ENCODE results near the gene RYR2. TPM values are rescaled to one million over a fixed set of nuclear protein-coding genes. Genes with fewer than 3 reads are reported as not detected.
"Not testable (repeated sequence)": the region's sequence is repeated elsewhere in the genome, so short reads cannot be mapped to it uniquely, and the experiment has no call there.

The RYR2 gene
- polyA plus RNA-seq, 3 donors: 1.2 to 1.4 (median 1.3) TPM

DNA sequence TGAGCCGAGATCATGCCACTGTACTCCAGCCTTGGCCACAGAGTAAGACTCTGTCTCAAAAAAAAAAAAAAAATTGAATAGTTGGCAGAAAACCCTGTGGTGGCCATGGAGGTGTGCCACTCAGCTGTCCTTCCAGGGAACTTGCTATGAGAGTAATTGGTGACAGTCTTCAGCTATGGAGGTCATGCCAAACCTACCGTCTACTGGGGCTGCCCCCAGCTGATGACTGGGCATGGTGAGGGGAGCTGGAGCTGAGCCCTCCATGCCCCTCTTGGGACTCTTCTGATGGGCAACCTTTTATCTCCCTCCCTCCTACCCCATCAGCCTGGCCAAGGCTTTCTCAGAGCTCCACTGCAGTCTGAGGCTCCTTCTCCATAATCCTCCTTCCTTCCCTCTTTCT is 84.2 kb downstream of the RYR2 start:
- DNase-seq (ENCODE audit: extremely low read depth in 1 of 11, low read depth in 9 of 11, low spot score in 4 of 11): no peak

DNA sequence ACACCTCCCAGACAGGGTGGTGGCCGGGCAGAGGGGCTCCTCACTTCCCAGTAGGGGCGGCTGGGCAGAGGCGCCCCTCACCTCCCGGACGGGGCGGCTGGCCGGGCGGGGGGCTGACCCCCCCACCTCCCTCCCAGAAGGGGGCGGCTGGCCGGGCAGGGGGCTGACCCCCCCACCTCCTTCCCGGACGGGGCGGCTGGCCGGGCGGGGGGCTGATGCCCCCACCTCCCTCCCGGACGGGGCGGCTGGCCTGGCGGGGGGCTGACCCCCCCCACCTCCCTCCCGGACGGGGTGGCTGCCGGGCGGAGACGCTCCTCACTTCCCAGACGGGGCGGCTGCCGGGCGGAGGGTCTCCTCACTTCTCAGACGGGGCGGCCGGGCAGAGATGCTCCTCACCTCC is 85.3 kb downstream of the RYR2 start:
- DNase-seq (ENCODE audit: extremely low read depth in 1 of 11, low read depth in 9 of 11, low spot score in 4 of 11): not testable (repeated sequence)

DNA sequence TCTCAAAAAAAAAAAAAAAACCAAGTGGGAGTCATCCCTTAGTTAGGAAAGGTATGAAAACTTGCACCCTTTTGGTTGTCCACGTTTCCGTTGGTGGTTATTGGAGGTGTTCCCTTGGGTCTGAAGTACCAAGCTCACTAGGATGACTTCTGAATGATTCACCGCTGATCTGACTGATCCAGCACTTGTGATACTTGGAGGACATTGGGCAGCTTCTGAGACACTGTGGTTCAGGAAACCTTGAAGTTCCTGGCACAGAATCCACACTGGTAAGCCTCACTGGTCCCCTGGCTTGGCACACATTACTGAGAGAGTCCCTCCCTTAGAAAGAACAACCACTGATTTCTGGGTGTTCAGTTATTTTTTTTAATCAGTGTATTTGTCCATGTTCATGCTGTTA is 91.9 kb downstream of the RYR2 start:
- DNase-seq (ENCODE audit: extremely low read depth in 1 of 11, low read depth in 9 of 11, low spot score in 4 of 11): no peak

DNA sequence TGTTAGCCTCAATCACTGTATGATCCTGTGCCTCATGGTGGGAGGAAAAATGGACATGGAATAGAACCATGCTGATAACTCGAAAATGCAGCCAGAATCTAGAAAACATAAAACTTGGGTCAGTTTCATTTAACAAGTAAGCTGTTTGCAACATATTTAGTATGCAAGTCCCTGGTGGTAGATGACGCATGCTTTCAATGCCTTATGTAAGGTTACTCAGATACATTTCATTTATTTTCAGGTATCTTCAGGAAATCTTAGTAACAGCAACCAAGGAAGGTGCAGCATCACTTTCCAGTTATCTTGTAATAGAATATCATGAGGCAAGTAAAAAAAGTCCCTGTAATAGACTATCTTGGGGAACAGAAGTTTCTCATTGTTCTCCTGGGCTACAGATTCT is 92.9 kb downstream of the RYR2 start:
- no peak for DNase-seq (ENCODE audit: extremely low read depth in 1 of 11, low read depth in 9 of 11, low spot score in 4 of 11)

DNA sequence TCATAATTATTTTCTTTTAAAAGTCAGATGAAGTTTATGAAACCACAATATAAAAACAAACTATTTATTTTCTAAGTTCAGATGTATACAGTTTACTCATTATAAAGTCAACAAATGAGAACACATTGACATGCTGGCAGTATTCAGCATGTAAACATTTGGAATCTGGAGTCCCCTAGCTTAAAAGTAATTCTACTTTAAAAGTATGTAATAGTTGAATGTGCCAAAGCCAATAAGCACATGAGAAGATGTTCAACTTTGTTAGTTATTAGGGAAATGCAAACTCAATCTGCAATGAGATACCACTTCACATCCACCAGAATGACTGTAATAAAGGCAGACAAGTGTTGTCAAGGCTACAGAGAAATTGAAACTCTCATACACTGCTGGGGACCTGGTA is 96.6 kb downstream of the RYR2 start:
- DNase-seq (ENCODE audit: extremely low read depth in 1 of 11, low read depth in 9 of 11, low spot score in 4 of 11): no peak

DNA sequence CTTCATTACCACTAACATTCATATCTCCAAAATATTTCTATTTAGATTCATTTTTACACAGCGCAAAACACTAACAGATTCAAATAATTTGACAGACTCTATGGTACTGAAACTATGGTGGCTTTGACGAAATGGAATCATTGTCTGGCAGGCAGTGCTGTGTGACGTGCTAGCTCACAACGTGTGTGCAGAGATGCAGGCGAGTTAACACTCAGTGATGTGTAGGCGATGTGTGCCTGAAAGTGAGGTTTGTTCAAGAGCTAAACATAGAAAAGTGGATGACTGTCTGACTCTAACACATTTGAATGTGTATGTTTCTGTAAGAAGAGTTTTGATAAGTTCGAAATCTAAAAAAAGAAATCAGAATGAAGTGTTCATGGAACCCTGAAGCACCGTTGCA is 97.7 kb downstream of the RYR2 start:
- no peak for DNase-seq (ENCODE audit: extremely low read depth in 1 of 11, low read depth in 9 of 11, low spot score in 4 of 11)

DNA sequence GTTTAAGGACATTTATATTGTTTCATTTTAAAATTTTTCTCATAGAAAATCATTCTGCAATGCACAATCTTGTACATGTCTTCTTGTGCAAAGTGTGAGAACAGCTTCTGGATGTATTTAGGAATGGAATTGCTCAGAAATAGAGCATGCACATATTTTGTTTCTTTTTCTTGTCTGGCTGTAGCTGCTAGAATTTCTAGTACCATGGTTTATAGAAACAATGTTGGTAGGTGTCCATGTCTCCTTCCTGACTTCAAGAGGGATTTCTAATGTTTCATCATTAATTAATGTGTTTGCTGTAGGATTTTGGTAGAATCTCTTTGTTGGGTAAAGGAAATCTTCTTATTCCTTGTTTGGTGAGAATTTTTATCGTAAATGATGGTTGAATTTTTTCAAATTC is 99.0 kb downstream of the RYR2 start:
- no peak for DNase-seq (ENCODE audit: extremely low read depth in 1 of 11, low read depth in 9 of 11, low spot score in 4 of 11)

DNA sequence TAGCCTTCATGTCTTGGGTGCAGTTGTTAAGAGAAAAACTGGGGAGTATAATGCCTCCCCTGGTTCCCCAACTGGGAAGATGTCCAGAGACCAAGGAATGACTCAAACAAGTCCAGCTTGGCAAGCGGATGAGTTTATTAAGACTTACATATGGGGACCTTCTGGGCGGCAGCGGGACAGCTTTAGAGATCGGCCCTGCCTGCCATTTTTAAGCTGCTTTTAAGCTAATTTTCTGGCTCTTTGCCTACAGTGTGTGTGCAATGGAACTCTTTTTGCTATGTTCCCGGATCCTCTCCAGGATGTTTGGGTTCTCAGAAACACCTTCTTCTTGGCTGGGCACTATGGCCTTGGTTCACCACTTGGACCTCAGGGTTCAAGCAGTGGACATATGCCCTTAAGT is 99.5 kb downstream of the RYR2 start:
- DNase-seq (ENCODE audit: extremely low read depth in 1 of 11, low read depth in 9 of 11, low spot score in 4 of 11): no peak

DNA sequence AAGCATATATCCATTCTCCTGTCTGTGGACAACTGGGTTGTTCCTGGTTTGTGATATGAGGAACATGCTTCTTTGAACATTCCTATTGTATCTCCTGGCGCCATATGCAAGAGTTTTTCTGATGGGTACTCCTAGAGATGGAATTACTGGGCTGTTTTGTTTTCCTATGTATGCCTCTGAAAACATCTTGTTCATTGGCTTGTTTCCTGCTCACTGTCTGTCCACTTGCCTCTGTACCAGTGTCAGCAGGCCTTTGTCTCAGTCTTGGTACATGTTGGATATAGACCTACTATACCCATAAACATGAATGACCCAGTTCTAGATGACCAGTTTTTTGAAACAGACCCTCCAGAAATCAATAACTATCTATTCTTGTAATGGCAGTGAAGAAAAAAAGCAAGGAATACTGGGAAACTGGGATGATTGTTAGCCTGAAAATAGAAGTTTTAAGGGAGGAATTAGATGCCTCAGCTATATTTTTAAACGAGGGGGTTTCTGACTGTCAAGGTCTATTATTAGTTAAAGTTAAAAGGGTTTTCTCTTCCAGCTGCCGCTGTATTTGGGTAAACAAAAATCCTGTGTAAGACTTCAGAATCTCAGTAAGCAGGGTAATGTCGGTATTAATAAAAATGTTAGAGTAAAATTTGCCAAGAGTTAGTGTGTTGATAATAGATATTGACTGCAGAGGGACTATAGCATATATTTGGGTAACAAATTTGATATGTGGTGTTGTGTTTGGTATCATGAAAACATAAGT is 103.6 kb downstream of the RYR2 start:
- DNase-seq (ENCODE audit: extremely low read depth in 1 of 11, low read depth in 9 of 11, low spot score in 4 of 11): peak in 3 of 11 donors; percentile 20 to 31 (median 25)

DNA sequence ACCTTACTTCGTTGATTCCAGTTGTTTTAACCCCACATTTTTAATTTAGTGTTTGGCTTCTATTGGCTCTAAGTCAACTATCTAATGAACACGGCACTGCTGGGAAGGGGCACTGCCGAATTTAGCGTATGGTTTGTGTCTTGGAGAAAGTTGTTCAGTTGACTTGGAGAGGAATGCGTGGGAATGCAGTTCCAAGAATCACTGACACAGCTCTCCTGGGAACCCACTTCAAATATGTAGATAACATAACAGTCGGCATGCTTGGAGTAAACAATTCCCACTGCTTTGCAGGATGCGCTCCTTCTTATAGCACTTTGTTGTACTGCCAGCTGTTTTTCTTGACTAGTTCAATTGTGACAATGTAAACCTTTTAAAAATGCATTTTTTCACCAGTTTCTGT is 104.3 kb downstream of the RYR2 start:
- DNase-seq (ENCODE audit: extremely low read depth in 1 of 11, low read depth in 9 of 11, low spot score in 4 of 11): peak; percentile 42 to 80 (median 57)

DNA sequence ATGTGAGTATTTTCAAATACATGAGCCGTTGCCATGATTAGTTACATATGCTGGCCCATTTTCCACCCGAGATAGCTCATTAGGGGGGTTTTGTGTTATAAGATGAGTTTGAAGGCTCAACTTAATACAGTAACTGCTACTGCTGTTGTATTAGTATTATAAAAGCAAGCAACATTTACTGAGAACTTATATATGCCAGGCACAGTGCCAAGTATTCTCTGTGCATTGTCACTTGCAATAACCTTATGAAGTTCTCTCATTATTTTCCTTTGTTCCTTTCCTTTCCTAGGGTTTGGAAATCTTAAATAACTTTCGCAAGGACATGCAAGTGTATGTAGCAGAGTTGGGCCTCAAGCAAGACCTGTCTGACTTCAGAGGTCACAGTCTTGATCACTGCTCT is 107.9 kb downstream of the RYR2 start:
- no peak for DNase-seq (ENCODE audit: extremely low read depth in 1 of 11, low read depth in 9 of 11, low spot score in 4 of 11)

DNA sequence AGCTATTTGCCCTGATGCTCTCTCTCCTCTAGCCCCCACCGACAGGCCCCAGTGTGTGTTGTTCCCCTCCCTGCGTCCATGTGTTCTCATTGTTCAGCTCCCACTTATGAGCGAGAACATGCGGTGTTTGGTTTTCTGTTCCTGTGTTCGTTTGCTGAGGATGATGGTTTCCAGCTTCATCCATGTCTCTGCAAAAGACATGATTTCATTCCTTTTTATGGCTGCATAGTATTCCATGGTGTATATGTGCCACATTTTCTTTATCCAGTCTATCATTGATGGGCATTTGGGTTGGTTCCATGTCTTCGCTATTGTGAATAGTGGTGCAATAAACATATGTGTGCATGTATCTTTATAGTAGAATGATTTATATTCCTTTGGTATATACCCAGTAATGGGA is 110.0 kb downstream of the RYR2 start:
- DNase-seq (ENCODE audit: extremely low read depth in 1 of 11, low read depth in 9 of 11, low spot score in 4 of 11): not testable (repeated sequence)

DNA sequence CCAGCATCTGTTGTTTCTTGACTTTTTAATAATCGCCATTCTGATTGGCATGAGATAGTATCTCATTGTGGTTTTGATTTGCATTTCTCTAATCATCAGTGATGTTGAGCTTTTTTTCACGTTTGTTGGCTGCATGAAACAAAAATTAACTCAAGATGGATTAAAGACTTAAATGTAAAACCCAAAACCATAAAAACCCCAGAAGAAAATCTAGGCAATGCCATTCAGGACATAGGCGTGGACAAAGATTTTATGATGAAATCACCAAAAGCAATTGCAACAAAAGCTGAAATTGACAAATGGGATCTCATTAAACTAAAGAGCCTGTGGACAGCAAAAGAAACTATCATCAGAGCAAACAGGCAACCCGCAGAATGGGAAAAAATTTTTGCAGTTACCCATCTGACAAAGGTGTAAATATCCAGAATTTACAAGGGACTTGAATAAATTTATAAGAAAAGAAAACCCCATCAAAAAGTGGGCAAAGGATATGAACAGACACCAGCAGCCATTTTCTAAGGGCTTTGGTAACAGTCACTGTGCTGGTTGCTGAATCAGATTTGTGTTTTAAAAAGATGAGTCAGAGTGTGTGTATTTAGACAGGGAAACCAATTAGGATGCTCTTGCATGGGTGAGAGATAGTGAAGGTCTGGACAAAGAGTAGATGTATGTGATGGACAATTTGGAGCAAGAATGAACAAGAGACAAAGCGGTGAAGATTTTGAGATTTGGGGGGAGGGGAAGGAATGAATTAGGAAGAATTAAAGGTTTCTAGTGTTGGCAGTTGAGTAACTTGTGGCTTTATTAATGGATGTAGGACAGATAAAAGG is 110.7 kb downstream of the RYR2 start:
- DNase-seq (ENCODE audit: extremely low read depth in 1 of 11, low read depth in 9 of 11, low spot score in 4 of 11): no peak

DNA sequence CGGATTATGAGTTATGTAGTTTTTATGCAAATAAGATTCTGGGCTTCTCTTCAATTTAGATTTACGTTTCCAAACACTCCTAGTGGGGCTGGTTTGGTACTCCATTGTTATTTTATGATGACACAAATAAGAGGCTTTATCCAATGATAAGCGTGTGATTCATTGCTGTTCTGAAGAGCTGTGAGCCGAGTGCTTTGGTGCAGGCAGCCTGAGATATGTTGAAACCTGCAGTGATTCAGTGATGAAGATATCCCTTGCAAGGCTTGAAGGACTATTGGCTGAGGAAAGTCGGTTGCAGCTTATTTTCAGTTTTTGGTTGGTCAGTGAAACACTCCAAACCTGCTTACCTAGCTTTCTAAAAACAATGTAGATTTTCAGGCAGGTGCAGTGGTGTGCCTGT is 112.2 kb downstream of the RYR2 start:
- no peak for DNase-seq (ENCODE audit: extremely low read depth in 1 of 11, low read depth in 9 of 11, low spot score in 4 of 11)

DNA sequence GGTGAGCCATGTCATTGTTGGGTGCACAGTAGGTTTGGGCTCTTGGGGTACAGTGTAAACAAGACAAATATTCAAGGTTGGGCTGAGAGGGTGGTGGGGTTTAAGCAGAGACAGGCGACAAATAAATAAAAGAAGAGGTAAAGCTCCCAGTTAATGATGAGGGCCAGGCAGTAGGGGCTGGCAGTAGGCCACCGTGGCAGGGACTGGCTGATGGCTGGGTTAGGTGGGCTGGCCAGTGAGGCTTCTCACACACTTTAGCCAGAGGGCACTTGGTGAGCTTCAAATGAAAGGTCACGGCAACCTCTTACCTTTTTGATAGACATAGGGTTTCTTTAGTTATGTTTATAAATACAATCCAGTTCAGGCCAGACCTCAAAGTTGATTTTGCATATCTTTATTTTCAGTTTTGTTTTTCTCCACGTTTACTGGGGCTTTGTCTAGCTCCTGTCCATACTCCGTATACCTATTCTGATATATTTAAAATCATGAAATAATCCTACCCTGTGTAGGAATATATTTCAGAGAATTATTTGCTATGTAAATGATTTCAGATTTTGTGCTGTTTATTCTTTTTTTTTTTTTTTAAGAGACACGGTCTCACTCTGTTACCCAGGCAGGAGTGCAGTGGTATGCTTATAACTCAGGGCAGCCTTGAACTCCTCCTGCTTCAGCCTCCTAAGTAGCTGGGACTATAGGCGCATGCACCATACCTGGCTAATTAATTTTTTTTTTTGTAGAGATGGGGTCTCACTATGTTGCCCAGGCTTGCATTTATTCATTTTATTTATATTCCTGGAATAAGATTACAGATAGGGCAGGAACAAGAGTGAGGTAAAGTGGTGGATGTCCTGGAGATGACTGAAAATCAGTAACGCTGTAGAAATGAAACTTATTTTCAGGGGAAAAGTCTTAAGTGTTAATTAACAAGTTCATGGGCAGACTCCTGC is 122.7 kb downstream of the RYR2 start:
- DNase-seq (ENCODE audit: extremely low read depth in 1 of 11, low read depth in 9 of 11, low spot score in 4 of 11): no peak

DNA sequence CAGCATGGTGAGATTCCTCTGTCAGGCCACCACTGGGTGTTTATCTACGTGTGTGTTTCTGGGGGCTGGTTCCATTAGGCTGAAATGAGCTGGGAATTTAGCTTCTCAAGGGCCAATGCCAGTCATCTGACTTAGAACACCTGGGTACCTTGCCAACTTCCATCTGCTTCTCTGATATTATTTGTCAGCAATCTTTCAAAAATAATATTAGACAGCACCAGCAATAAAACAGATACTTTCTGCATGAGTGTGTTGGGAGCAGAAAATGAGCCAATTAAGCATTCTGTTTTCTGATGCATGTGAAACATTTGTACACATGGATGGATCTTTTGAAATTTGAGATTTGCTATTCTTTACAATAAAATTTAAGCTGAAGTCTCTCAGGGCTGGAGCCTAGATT is 124.1 kb downstream of the RYR2 start:
- no peak for DNase-seq (ENCODE audit: extremely low read depth in 1 of 11, low read depth in 9 of 11, low spot score in 4 of 11)

DNA sequence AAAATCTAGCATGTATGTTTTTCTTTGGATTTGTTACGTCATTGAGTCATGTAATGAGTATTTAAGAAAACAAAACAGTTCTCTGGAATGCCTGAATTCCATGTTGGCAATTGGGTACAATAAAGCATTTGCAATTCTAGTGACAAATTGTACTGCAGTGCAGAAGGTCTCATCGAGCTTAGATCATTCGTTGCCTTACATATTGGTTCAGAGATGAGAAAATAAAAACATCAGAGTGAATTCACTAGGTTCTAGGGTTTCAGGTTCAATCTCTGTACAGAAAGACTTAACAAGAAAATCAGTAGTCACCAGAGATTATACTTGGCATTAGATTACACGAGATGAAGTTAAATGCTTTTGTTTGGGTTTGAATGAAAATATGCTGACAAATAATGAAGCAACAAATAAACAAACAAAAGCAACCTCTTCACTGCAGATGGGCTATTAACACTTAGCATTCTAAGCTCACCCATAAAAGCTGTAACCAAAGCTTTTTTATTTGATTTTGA is 124.7 kb downstream of the RYR2 start:
- DNase-seq (ENCODE audit: extremely low read depth in 1 of 11, low read depth in 9 of 11, low spot score in 4 of 11): no peak

DNA sequence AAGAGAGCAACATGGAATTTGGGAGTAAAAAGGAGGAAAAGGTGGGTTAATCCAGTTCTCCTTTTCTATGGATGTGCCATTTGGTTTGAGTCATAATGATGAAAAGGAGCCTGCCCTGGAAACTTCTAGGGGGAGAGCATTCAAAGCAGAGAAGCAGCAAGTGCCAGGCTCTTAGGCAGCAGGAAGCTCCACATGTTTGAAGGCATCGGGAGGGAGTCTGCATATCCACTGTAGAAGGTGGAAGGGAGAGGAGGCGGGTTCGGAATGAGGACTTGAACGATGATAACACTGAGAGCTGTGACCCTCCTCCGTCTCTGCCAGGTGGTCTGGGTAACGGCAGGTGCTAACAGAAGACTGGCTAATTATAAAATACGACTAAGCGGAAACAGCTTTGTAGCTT is 128.2 kb downstream of the RYR2 start:
- no peak for DNase-seq (ENCODE audit: extremely low read depth in 1 of 11, low read depth in 9 of 11, low spot score in 4 of 11)

DNA sequence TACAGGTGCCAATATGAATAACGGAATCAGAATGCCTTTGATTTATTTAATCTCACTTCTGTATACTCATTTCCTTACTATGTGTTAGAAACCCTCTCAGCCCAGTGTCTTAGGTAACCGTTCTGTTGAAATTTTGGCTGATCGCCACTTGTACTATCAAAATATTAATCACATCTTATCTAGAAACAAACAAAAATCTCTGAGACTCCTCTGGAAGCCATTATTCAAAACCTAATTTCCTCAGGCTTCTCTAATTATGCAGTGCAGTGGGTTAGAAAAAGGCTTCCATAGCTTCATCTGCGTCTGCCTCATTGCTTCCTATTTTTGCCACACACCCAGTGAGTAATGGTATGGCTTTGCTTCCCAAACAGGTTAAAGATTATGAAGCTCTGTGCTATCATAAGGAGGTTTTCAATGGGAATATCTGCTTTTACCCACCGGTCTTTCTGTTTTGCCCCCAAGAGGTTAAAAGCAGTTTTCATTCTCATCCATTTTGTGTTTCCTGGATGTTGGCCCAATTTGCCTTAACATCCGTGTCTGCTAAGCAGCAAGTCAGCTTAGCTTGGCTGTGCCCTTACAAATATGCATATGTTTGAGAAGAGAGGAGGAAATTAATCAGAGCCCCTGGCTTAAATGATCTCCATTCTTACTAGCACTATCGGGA is 129.6 kb downstream of the RYR2 start:
- DNase-seq (ENCODE audit: extremely low read depth in 1 of 11, low read depth in 9 of 11, low spot score in 4 of 11): no peak

Measured in renal cortex interstitium (tissue), 11 donors.